Measurements from ENCODE around the gene HMGXB3. TPM values are rescaled to one million over a fixed set of nuclear protein-coding genes. Genes with fewer than 3 reads are reported as not detected.

HMGXB3 gene
- total RNA-seq, 1 experiment from 2014 or later, result 38.0 TPM

DNA sequence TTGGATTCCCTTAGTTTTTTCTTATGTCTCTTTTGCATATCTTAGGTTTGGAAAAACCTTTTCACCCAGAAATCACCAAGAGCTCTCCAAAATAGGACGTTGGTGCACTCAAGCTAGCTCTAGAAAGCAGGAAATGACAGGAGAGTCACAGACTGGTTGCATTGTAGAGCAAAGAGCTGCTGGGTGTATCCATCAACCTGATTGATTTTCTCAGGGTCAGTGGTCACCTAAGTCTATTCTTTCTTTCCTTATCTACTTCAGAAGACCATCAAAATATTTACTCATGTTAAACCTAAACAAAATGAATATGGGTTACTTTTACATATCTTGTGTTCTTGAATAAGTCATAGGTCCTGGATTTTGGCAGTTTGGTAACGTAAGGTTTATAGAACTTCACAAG lies 25.1 kb upstream of the HMGXB3 start:
- TF ChIP-seq EZH2 (IDR thresholded peaks at IDR 0.05; ENCODE audit: low read depth), result no peak
- TF ChIP-seq, protein P1, sequence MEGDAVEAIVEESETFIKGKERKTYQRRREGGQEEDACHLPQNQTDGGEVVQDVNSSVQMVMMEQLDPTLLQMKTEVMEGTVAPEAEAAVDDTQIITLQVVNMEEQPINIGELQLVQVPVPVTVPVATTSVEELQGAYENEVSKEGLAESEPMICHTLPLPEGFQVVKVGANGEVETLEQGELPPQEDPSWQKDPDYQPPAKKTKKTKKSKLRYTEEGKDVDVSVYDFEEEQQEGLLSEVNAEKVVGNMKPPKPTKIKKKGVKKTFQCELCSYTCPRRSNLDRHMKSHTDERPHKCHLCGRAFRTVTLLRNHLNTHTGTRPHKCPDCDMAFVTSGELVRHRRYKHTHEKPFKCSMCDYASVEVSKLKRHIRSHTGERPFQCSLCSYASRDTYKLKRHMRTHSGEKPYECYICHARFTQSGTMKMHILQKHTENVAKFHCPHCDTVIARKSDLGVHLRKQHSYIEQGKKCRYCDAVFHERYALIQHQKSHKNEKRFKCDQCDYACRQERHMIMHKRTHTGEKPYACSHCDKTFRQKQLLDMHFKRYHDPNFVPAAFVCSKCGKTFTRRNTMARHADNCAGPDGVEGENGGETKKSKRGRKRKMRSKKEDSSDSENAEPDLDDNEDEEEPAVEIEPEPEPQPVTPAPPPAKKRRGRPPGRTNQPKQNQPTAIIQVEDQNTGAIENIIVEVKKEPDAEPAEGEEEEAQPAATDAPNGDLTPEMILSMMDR (conservative IDR thresholded peaks at IDR 0.05), result no peak
- H3K79me2 ChIP-seq (ENCODE audit: low read depth), result no peaks in the 10 kb centered on the region
- H2AFZ ChIP-seq, result no peak overlapping the region
- no peak overlapping the region for H3K27ac ChIP-seq
- no TSS peak for BruUV-seq (replicated peaks)
- no peaks in the 10 kb centered on the region; the same call in 1 of the 2 replicates for H3K4me1 ChIP-seq (replicated peaks; ENCODE audit: insufficient read depth)
- H4K20me1 ChIP-seq (ENCODE audit: insufficient read depth), result no peaks in the 10 kb centered on the region
- no peaks in the 10 kb centered on the region for H3K27me3 ChIP-seq (ENCODE audit: insufficient read depth, low read depth)
- intact Hi-C loops (cut with micrococcal nuclease; ENCODE audit: unreplicated experiment), result no loop called here
- 0 out of 2 replicates have a peak, but pooled peaks cover 4% of the 10 kb centered on the region for H3K36me3 ChIP-seq (ENCODE audit: low read depth)
- no peaks in the 10 kb centered on the region; the same call in 1 of the 2 replicates for H3K9me3 ChIP-seq (ENCODE audit: insufficient read depth, low read depth)
- no peak overlapping the region for H3K4me3 ChIP-seq
- H3K9me2 ChIP-seq (ENCODE audit: insufficient read depth), result 0 out of 2 replicates have a peak, but pooled peaks cover 4% of the 10 kb centered on the region
- no peak for DNase-seq
- H3K4me2 ChIP-seq, result no peak overlapping the region
- H3F3A ChIP-seq (ENCODE audit: insufficient read depth, low read depth), result no peaks in the 10 kb centered on the region; the same call in 1 of the 2 replicates
- ChIA-PET POLR2A (ENCODE audit: unreplicated experiment) (interaction anchor here (0.6 kb wide), 1 partner anchor 39 kb away, joined by 4 read pairs; no protein-coding TSS in a partner anchor), CTCF (interaction anchor here (0.6 to 0.7 kb wide), 2 partner anchors 9 to 23 kb away, joined by 3 to 12 read pairs; no protein-coding TSS in a partner anchor)

DNA sequence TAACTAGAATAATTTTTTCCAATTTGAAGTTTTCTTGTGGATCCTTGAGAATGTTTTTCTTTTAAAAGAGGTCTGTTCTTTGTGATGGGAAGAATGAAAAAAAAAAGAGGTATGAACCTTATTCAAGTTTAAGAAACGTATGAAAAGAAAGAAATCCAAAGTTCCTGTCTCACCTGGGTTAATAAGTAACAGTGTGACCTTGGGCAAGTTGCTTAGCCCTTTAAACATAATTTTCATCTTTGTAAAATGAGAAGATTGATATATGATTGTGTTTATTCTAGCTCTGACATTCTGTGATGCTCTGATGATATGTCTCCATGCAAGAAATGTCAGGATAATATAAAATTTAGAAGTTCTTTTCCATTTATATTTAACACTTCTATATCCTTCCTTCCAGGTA lies 20.6 kb upstream of the HMGXB3 start:
- Histone ChIP-seq H2AFZ (no peak overlapping the region), H3K4me3 (no peak overlapping the region), H3K36me3 (ENCODE audit: low read depth) (0 out of 2 replicates have a peak, but pooled peaks cover 4% of the 10 kb centered on the region), H3K9me3 (ENCODE audit: insufficient read depth, low read depth) (no peaks in the 10 kb centered on the region), H3K27ac (no peak overlapping the region), H3K79me2 (ENCODE audit: low read depth) (no peaks in the 10 kb centered on the region), H3F3A (ENCODE audit: insufficient read depth, low read depth) (no peaks in the 10 kb centered on the region; the same call in 1 of the 2 replicates), H3K9me2 (ENCODE audit: insufficient read depth) (no peaks in the 10 kb centered on the region), H4K20me1 (ENCODE audit: insufficient read depth) (no peaks in the 10 kb centered on the region), H3K4me1 (replicated peaks; ENCODE audit: insufficient read depth) (no peaks in the 10 kb centered on the region; the same call in 1 of the 2 replicates), H3K27me3 (ENCODE audit: insufficient read depth, low read depth) (no peaks in the 10 kb centered on the region), H3K4me2 (no peak overlapping the region)
- BruUV-seq (replicated peaks), result no TSS peak
- DNase-seq, result no peak
- intact Hi-C loops (cut with micrococcal nuclease; ENCODE audit: unreplicated experiment), result no loop called here
- CTCF ChIA-PET, result no interaction called here
- POLR2A ChIA-PET (ENCODE audit: unreplicated experiment), result no interaction called here
- TF ChIP-seq EZH2 (IDR thresholded peaks at IDR 0.05; ENCODE audit: low read depth), result no peak
- TF ChIP-seq, protein P1 (conservative IDR thresholded peaks at IDR 0.05), result no peak

DNA sequence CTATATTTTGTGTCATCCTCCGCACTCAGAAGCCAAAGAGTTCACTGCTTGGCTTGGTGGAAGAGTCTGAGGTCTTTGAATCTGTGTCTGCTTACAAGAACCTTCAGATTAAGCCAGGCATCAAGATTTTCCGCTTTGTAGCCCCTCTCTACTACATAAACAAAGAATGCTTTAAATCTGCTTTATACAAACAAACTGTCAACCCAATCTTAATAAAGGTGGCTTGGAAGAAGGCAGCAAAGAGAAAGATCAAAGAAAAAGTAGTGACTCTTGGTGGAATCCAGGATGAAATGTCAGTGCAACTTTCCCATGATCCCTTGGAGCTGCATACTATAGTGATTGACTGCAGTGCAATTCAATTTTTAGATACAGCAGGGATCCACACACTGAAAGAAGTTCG lies 19.3 kb upstream of the HMGXB3 start:
- H3F3A ChIP-seq (ENCODE audit: insufficient read depth, low read depth), result no peaks in the 10 kb centered on the region
- no peak overlapping the region for H3K4me2 ChIP-seq
- intact Hi-C loops (cut with micrococcal nuclease; ENCODE audit: unreplicated experiment), result no loop called here
- POLR2A ChIA-PET (ENCODE audit: unreplicated experiment), result interaction anchor here (0.7 kb wide), 1 partner anchor 128 kb away, joined by 6 read pairs; no protein-coding TSS in a partner anchor
- H2AFZ ChIP-seq, result no peak overlapping the region
- H4K20me1 ChIP-seq (ENCODE audit: insufficient read depth), result no peaks in the 10 kb centered on the region
- no peaks in the 10 kb centered on the region for H3K9me2 ChIP-seq (ENCODE audit: insufficient read depth)
- CTCF ChIA-PET, result no interaction called here
- H3K79me2 ChIP-seq (ENCODE audit: low read depth), result no peaks in the 10 kb centered on the region
- no peaks in the 10 kb centered on the region for H3K4me1 ChIP-seq (replicated peaks; ENCODE audit: insufficient read depth)
- no peak for TF ChIP-seq EZH2 (IDR thresholded peaks at IDR 0.05; ENCODE audit: low read depth)
- TF ChIP-seq, protein P1 (conservative IDR thresholded peaks at IDR 0.05), result no peak
- no peaks in the 10 kb centered on the region for H3K9me3 ChIP-seq (ENCODE audit: insufficient read depth, low read depth)
- 0 out of 2 replicates have a peak, but pooled peaks cover 4% of the 10 kb centered on the region for H3K36me3 ChIP-seq (ENCODE audit: low read depth)
- no peak overlapping the region for H3K27ac ChIP-seq
- H3K4me3 ChIP-seq, result no peak overlapping the region
- no peak for DNase-seq
- H3K27me3 ChIP-seq (ENCODE audit: insufficient read depth, low read depth), result no peaks in the 10 kb centered on the region
- BruUV-seq (replicated peaks), result no TSS peak

Measured in PC-9 (cell line).